Measurements from ENCODE around the gene ZAP70. TPM values are rescaled to one million over a fixed set of nuclear protein-coding genes. Genes with fewer than 3 reads are reported as not detected.

ZAP70 gene
- total and polyA plus RNA-seq, 2 donors (not counting 1 experiment from before 2014, with no cell fraction given) = 3.4 to 20.5 TPM

- Histone ChIP-seq H3K4me2 (replicated peaks; ENCODE audit: low read depth, low read length, poor library complexity, severe bottlenecking) (peak overlapping the region; percentile 64), H3K9ac (ENCODE audit: low read length) (peak overlapping the region; percentile 45), H4K20me1 (ENCODE audit: control insufficient read depth, insufficient read depth, low read length, poor library complexity, severe bottlenecking) (no peaks in the 10 kb centered on the region), H3K27ac (ENCODE audit: low read length in 2 of 2) (peak overlapping the region in 1 of 2 donors; percentile 72), H2AFZ (ENCODE audit: insufficient read depth, low read depth, low read length, poor library complexity, severe bottlenecking) (peak overlapping the region; percentile 85), H3K79me2 (ENCODE audit: control insufficient read depth, insufficient read depth, low read length) (peaks cover 8% of the 10 kb centered on the region), H3K36me3 (replicated peaks in 1 of 2; ENCODE audit: control extremely low read depth in 1 of 2, control insufficient read depth in 1 of 2, extremely low read depth in 1 of 2, insufficient read depth in 2 of 2, low read length in 1 of 2) (no peaks in the 10 kb centered on the region), H3K9me3 (ENCODE audit: control extremely low read depth in 1 of 3, control insufficient read depth in 2 of 3, insufficient read depth in 1 of 3, low read length in 2 of 3) (peaks cover 0 to 14% (median 0%) of the 10 kb centered on the region in 3 donors), H3K27me3 (replicated peaks in 1 of 4; ENCODE audit: control extremely low read depth in 1 of 4, control insufficient read depth in 3 of 4, insufficient read depth in 4 of 4, low read length in 3 of 4) (no peaks in the 10 kb centered on the region), H3K4me1 (ENCODE audit: control insufficient read depth in 2 of 2, insufficient read depth in 2 of 2, low read length in 2 of 2) (peaks cover 30 to 36% of the 10 kb centered on the region in 2 donors), H3K4me3 (ENCODE audit: control extremely low read depth in 1 of 5, extremely low read depth in 1 of 5, insufficient read depth in 1 of 5, low read depth in 2 of 5, low read length in 4 of 5) (peak overlapping the region in 2 of 5 experiments; percentile 5 to 8)
- H3K9me3 Mint-ChIP-seq (ENCODE audit: insufficient read depth) = no peaks in the 10 kb centered on the region
- ChIA-PET CTCF (no interaction called here), POLR2A (no interaction called here)
- ATAC-seq (ENCODE audit: low read depth) = no peak
- no peak for DNase-seq
- H3K27ac Mint-ChIP-seq = peak overlapping the region; percentile 26
- peaks cover 35% of the 10 kb centered on the region for H3K4me1 Mint-ChIP-seq
- H3K27me3 Mint-ChIP-seq = peaks cover 3% of the 10 kb centered on the region
- 89% methylated on average over 14 of the region's 17 CpGs for WGBS (ENCODE audit: insufficient coverage)
- H3K4me3 Mint-ChIP-seq = no peak overlapping the region
- no peak for TF ChIP-seq EZH2 (IDR thresholded peaks at IDR 0.05; ENCODE audit: borderline replicate concordance, insufficient read depth, low read depth, low read length, poor library complexity, severe bottlenecking)
- TF ChIP-seq, protein P1, sequence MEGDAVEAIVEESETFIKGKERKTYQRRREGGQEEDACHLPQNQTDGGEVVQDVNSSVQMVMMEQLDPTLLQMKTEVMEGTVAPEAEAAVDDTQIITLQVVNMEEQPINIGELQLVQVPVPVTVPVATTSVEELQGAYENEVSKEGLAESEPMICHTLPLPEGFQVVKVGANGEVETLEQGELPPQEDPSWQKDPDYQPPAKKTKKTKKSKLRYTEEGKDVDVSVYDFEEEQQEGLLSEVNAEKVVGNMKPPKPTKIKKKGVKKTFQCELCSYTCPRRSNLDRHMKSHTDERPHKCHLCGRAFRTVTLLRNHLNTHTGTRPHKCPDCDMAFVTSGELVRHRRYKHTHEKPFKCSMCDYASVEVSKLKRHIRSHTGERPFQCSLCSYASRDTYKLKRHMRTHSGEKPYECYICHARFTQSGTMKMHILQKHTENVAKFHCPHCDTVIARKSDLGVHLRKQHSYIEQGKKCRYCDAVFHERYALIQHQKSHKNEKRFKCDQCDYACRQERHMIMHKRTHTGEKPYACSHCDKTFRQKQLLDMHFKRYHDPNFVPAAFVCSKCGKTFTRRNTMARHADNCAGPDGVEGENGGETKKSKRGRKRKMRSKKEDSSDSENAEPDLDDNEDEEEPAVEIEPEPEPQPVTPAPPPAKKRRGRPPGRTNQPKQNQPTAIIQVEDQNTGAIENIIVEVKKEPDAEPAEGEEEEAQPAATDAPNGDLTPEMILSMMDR (IDR thresholded peaks at IDR 0.05) = no peak
- intact Hi-C loops (cut with micrococcal nuclease) = no loop called here
Observed at GRCh38 chr2:97714084-97714949, 941 bp downstream of the ZAP70 start.
